BLaER1 treated with 17β-estradiol and CSF1 and Interleukin-3, amounts not matched to agents 10 nM and 100 nM (cell line): Measurements from ENCODE around the gene L3MBTL4.

Experiments used
- H3K27ac ChIP-seq, 11 experiments: shearing (Covaris generic); formaldehyde crosslinking; 2 replicates each; pipeline ENCODE4 v1.8.1; 2022
- H3K27me3 ChIP-seq, 11 experiments: shearing (Covaris generic); formaldehyde crosslinking; 2 replicates each; pipeline ENCODE4 v1.8.1; 2022
- H3K36me3 ChIP-seq, 11 experiments: shearing (Covaris generic); formaldehyde crosslinking; 2 replicates each; pipeline ENCODE4 v1.8.1; 2022
- H3K4me1 ChIP-seq, 10 experiments: shearing (Covaris generic); formaldehyde crosslinking; 2 replicates each; pipeline ENCODE4 v1.8.1; 2022
- H3K4me2 ChIP-seq, 11 experiments: shearing (Covaris generic); formaldehyde crosslinking; 2 replicates each; pipeline ENCODE4 v1.8.1; 2022
- H3K4me3 ChIP-seq, 10 experiments: shearing (Covaris generic); formaldehyde crosslinking; 2 replicates each; pipeline ENCODE4 v1.8.1; 2022
- H3K9ac ChIP-seq, 11 experiments: shearing (Covaris generic); formaldehyde crosslinking; 2 replicates each; pipeline ENCODE4 v1.8.1; 2022
- H3K9me3 ChIP-seq, 11 experiments: shearing (Covaris generic); formaldehyde crosslinking; replicated peaks in 1 of 11; 2 replicates each; pipeline ENCODE4 v1.8.1; 2022
- H4K20me1 ChIP-seq, 11 experiments: shearing (Covaris generic); formaldehyde crosslinking; 2 replicates each; pipeline ENCODE4 v1.8.1; 2022
- Cebpa-rat ChIP-seq, 11 experiments: shearing (Covaris generic); IDR thresholded peaks; 2 replicates each; pipeline ENCODE4 v1.8.1; 2022

Gene L3MBTL4

GRCh38 chr18:5961097-5961827 lies 453.4 kb downstream of the L3MBTL4 start:
- no peaks in the 10 kb centered on the region for H3K36me3 ChIP-seq
- H3K27me3 ChIP-seq = no peaks in the 10 kb centered on the region
- no peak overlapping the region for H3K4me3 ChIP-seq
- H3K27ac ChIP-seq = no peak overlapping the region
- peak overlapping the region in 6 of 11 experiments; percentile 4 to 52 (median 25); a peak in 9 of 22 replicates for H3K4me2 ChIP-seq
- no peak for TF ChIP-seq Cebpa-rat (IDR thresholded peaks at IDR 0.05)
- no peaks in the 10 kb centered on the region for H4K20me1 ChIP-seq
- H3K4me1 ChIP-seq = peaks cover 0 to 13% (median 8%) of the 10 kb centered on the region in 10 experiments; a peak in 10 of 20 replicates
- H3K9me3 ChIP-seq = no peaks in the 10 kb centered on the region
- H3K9ac ChIP-seq = no peak overlapping the region

- no peak overlapping the region for H3K9ac ChIP-seq
- no peaks in the 10 kb centered on the region for H4K20me1 ChIP-seq
- no peak overlapping the region for H3K4me2 ChIP-seq
- H3K4me1 ChIP-seq = peaks cover 0 to 13% (median 8%) of the 10 kb centered on the region in 10 experiments; a peak in 10 of 20 replicates
- no peak overlapping the region for H3K27ac ChIP-seq
- H3K27me3 ChIP-seq = no peaks in the 10 kb centered on the region
- no peaks in the 10 kb centered on the region for H3K9me3 ChIP-seq
- no peak for TF ChIP-seq Cebpa-rat (IDR thresholded peaks at IDR 0.05)
- no peak overlapping the region for H3K4me3 ChIP-seq
- H3K36me3 ChIP-seq = no peaks in the 10 kb centered on the region
Measured at GRCh38 chr18:5958822-5959221, 455.9 kb downstream of the L3MBTL4 start.

GRCh38 chr18:5955861-5956260 lies 458.9 kb downstream of the L3MBTL4 start:
- Histone ChIP-seq H3K4me3 (no peak overlapping the region), H3K4me1 (no peaks in the 10 kb centered on the region), H3K27ac (no peak overlapping the region), H4K20me1 (no peaks in the 10 kb centered on the region), H3K27me3 (no peaks in the 10 kb centered on the region), H3K36me3 (no peaks in the 10 kb centered on the region), H3K4me2 (no peak overlapping the region), H3K9ac (no peak overlapping the region), H3K9me3 (no peaks in the 10 kb centered on the region)
- TF ChIP-seq Cebpa-rat (IDR thresholded peaks at IDR 0.05) = no peak

- Histone ChIP-seq H3K27ac (no peak overlapping the region), H3K4me3 (no peak overlapping the region), H3K27me3 (no peaks in the 10 kb centered on the region), H3K36me3 (no peaks in the 10 kb centered on the region), H3K9ac (no peak overlapping the region), H3K4me2 (no peak overlapping the region), H4K20me1 (no peaks in the 10 kb centered on the region), H3K9me3 (no peaks in the 10 kb centered on the region), H3K4me1 (no peaks in the 10 kb centered on the region)
- TF ChIP-seq Cebpa-rat (IDR thresholded peaks at IDR 0.05) = no peak
Measured at GRCh38 chr18:5951515-5952091, 463.1 kb downstream of the L3MBTL4 start.

- Histone ChIP-seq H4K20me1 (no peaks in the 10 kb centered on the region), H3K4me2 (no peak overlapping the region), H3K9me3 (no peaks in the 10 kb centered on the region), H3K27me3 (no peaks in the 10 kb centered on the region), H3K4me3 (no peak overlapping the region), H3K27ac (no peak overlapping the region), H3K9ac (no peak overlapping the region), H3K4me1 (0 out of 20 replicates have a peak, but pooled peaks cover 0 to under 1% (median 0%) of the 10 kb centered on the region in 10 experiments), H3K36me3 (no peaks in the 10 kb centered on the region)
- TF ChIP-seq Cebpa-rat (IDR thresholded peaks at IDR 0.05) = no peak
Measured at GRCh38 chr18:5948781-5949180, 465.9 kb downstream of the L3MBTL4 start.

- Histone ChIP-seq H3K27ac (no peak overlapping the region), H3K9ac (no peak overlapping the region), H4K20me1 (no peaks in the 10 kb centered on the region), H3K36me3 (no peaks in the 10 kb centered on the region), H3K27me3 (no peaks in the 10 kb centered on the region), H3K4me3 (no peak overlapping the region), H3K9me3 (no peaks in the 10 kb centered on the region), H3K4me2 (no peak overlapping the region), H3K4me1 (peaks cover 0 to 6% (median 2%) of the 10 kb centered on the region in 10 experiments; a peak in 5 of 20 replicates)
- no peak for TF ChIP-seq Cebpa-rat (IDR thresholded peaks at IDR 0.05)
Measured at GRCh38 chr18:5948237-5948636, 466.5 kb downstream of the L3MBTL4 start.

- no peaks in the 10 kb centered on the region for H4K20me1 ChIP-seq
- no peak; a peak in 1 of 22 replicates for TF ChIP-seq Cebpa-rat (IDR thresholded peaks at IDR 0.05)
- no peak overlapping the region for H3K9ac ChIP-seq
- no peaks in the 10 kb centered on the region for H3K9me3 ChIP-seq
- H3K4me2 ChIP-seq = no peak overlapping the region
- H3K4me3 ChIP-seq = no peak overlapping the region
- no peaks in the 10 kb centered on the region for H3K27me3 ChIP-seq
- H3K27ac ChIP-seq = no peak overlapping the region
- H3K4me1 ChIP-seq = peaks cover 0 to 11% (median 5%) of the 10 kb centered on the region in 10 experiments; a peak in 7 of 20 replicates
- H3K36me3 ChIP-seq = no peaks in the 10 kb centered on the region
Measured at GRCh38 chr18:5944448-5944847, 470.3 kb downstream of the L3MBTL4 start.

- no peak for TF ChIP-seq Cebpa-rat (IDR thresholded peaks at IDR 0.05)
- Histone ChIP-seq H3K27me3 (no peaks in the 10 kb centered on the region), H4K20me1 (no peaks in the 10 kb centered on the region), H3K4me3 (no peak overlapping the region), H3K27ac (no peak overlapping the region), H3K9me3 (no peaks in the 10 kb centered on the region), H3K36me3 (no peaks in the 10 kb centered on the region), H3K9ac (no peak overlapping the region), H3K4me1 (peaks cover 0 to 12% (median 5%) of the 10 kb centered on the region in 10 experiments; a peak in 7 of 20 replicates), H3K4me2 (peak overlapping the region in 2 of 11 experiments; percentile 3 to 24; a peak in 2 of 22 replicates)
Measured at GRCh38 chr18:5943514-5943913, 471.2 kb downstream of the L3MBTL4 start.

- Histone ChIP-seq H3K36me3 (no peaks in the 10 kb centered on the region), H3K27ac (no peak overlapping the region), H4K20me1 (no peaks in the 10 kb centered on the region), H3K9me3 (no peaks in the 10 kb centered on the region), H3K27me3 (no peaks in the 10 kb centered on the region), H3K4me1 (peaks cover 0 to 12% (median 5%) of the 10 kb centered on the region in 10 experiments; a peak in 7 of 20 replicates), H3K4me2 (no peak overlapping the region), H3K4me3 (no peak overlapping the region), H3K9ac (no peak overlapping the region)
- no peak for TF ChIP-seq Cebpa-rat (IDR thresholded peaks at IDR 0.05)
Measured at GRCh38 chr18:5942591-5942990, 472.1 kb downstream of the L3MBTL4 start.
